Liver (tissue), 9 donors: ENCODE measurements around the gene SHISA4. TPM values are rescaled to one million over a fixed set of nuclear protein-coding genes. Genes with fewer than 3 reads are reported as not detected.

Source experiments
- DNase-seq: peaks from one replicate; pipeline ENCODE4 v3.0.0-alpha.2; 2017; ENCODE audit warnings: low spot score
- H3K27ac ChIP-seq, 2 donors: one replicate each; pipeline ENCODE4 v1.7.0; 2013; ENCODE audit warnings: inconsistent platforms in 2 of 2, low read length in 2 of 2, control low read depth in 1 of 2, low read depth in 1 of 2, mild to moderate bottlenecking in 1 of 2
- H3K27me3 ChIP-seq, 4 donors: one replicate each; pipeline versions ENCODE4 v1.6.1 to v1.7.0; 2013; ENCODE audit warnings: low read length in 3 of 4, inconsistent platforms in 1 of 4, mild to moderate bottlenecking in 1 of 4, moderate library complexity in 1 of 4; ENCODE audit not compliant: control insufficient read depth in 4 of 4, insufficient read depth in 4 of 4
- H3K36me3 ChIP-seq, 4 donors: one replicate each; pipeline versions ENCODE4 v1.6.1 to v1.7.0; 2013; ENCODE audit warnings: low read length in 3 of 4, mild to moderate bottlenecking in 3 of 4, low read depth in 1 of 4, moderate library complexity in 1 of 4; ENCODE audit not compliant: control insufficient read depth in 4 of 4, insufficient read depth in 3 of 4
- H3K4me1 ChIP-seq, 4 donors: one replicate each; pipeline versions ENCODE4 v1.6.1 to v1.7.0; 2013; ENCODE audit warnings: low read length in 3 of 4, mild to moderate bottlenecking in 3 of 4, moderate library complexity in 1 of 4; ENCODE audit not compliant: control insufficient read depth in 4 of 4, insufficient read depth in 4 of 4
- H3K4me3 ChIP-seq, 3 donors: one replicate each; pipeline versions ENCODE4 v1.6.1 to v1.7.0; 2013; ENCODE audit warnings: low read length in 3 of 3, control low read depth in 1 of 3, low read depth in 1 of 3, mild to moderate bottlenecking in 1 of 3
- H3K9ac ChIP-seq, 2 donors: one replicate each; pipeline ENCODE4 v1.7.0; 2013; ENCODE audit warnings: low read length in 2 of 2, mild to moderate bottlenecking in 2 of 2, moderate library complexity in 2 of 2, control low read depth in 1 of 2, low read depth in 1 of 2
- H3K9me3 ChIP-seq, 4 donors: one replicate each; pipeline versions ENCODE4 v1.6.1 to v1.7.0; 2013; ENCODE audit warnings: low read length in 3 of 4; ENCODE audit not compliant: control insufficient read depth in 4 of 4
- ATF3 ChIP-seq: IDR thresholded peaks from 2 replicates; pipeline ENCODE4 v1.6.1; 2016; ENCODE audit warnings: antibody characterized with exemption
- CTCF ChIP-seq: fragments of 150-350 bp; IDR thresholded peaks from 2 replicates; pipeline ENCODE4 v1.5.1; 2017; ENCODE audit warnings: improper control_type of control experiment, low read depth, low read length; ENCODE audit not compliant: missing input control
- FOXA1 ChIP-seq: IDR thresholded peaks from 2 replicates; pipeline ENCODE4 v1.6.1; 2016; ENCODE audit warnings: antibody characterized with exemption
- GABPA ChIP-seq, 2 donors: IDR thresholded peaks in 1 of 2; conservative IDR thresholded peaks in 1 of 2; 2 replicates each; pipeline ENCODE4 v1.6.1; 2016; ENCODE audit warnings: antibody characterized with exemption in 2 of 2, mild to moderate bottlenecking in 1 of 2, moderate library complexity in 1 of 2
- HNF4A ChIP-seq, 2 donors: conservative IDR thresholded peaks; 2 replicates each; pipeline ENCODE4 v1.6.1; 2016; ENCODE audit warnings: antibody characterized with exemption in 2 of 2, mild to moderate bottlenecking in 2 of 2
- HNF4G ChIP-seq: IDR thresholded peaks from 2 replicates; pipeline ENCODE4 v1.6.1; 2016; ENCODE audit warnings: antibody characterized with exemption
- MAX ChIP-seq: IDR thresholded peaks from 2 replicates; pipeline ENCODE4 v1.6.1; 2016; ENCODE audit warnings: antibody characterized with exemption
- NR2F2 ChIP-seq: IDR thresholded peaks from 2 replicates; pipeline ENCODE4 v1.6.1; 2016; ENCODE audit warnings: antibody characterized with exemption
- RAD21 ChIP-seq, 2 donors: IDR thresholded peaks; 2 replicates each; pipeline ENCODE4 v1.6.1; 2016; ENCODE audit warnings: antibody characterized with exemption in 2 of 2, mild to moderate bottlenecking in 2 of 2
- REST ChIP-seq: IDR thresholded peaks from 2 replicates; pipeline ENCODE4 v1.6.1; 2016; ENCODE audit warnings: antibody characterized with exemption, mild to moderate bottlenecking
- RXRA ChIP-seq, 2 donors: IDR thresholded peaks; 2 replicates each; pipeline ENCODE4 v1.6.1; 2017 to 2018; ENCODE audit warnings: antibody characterized with exemption in 2 of 2, mild to moderate bottlenecking in 1 of 2
- SP1 ChIP-seq: IDR thresholded peaks from 2 replicates; pipeline ENCODE4 v1.6.1; 2018; ENCODE audit warnings: antibody characterized with exemption, mild to moderate bottlenecking
- TAF1 ChIP-seq: conservative IDR thresholded peaks from 2 replicates; pipeline ENCODE4 v1.6.1; 2016; ENCODE audit warnings: antibody characterized with exemption, mild to moderate bottlenecking
- YY1 ChIP-seq: IDR thresholded peaks from 2 replicates; pipeline ENCODE4 v1.6.1; 2016; ENCODE audit warnings: antibody characterized with exemption, mild to moderate bottlenecking
- ZBTB33 ChIP-seq: IDR thresholded peaks from 2 replicates; pipeline ENCODE4 v1.6.1; 2016; ENCODE audit warnings: antibody characterized with exemption
- WGBS: extraction: QIAGEN DNeasy Blood & Tissue Kit; methylation state at CpG from one replicate; pipeline ENCODE4 v1.1.7; 2013; 5-methylcytosine and 5-hydroxymethylcytosine counted together
- polyA plus RNA-seq, 2 donors: library from polyadenylated mRNA; stranded (reverse) in 1 of 2; unstranded in 1 of 2; fragments of 200-250 nt in 1 of 2; fragments of >200 nt in 1 of 2; fragmentation: Nextera tagmentation in 1 of 2; extraction: Ambion mirVana in 1 of 2; gene quantifications; one replicate each; pipeline versions ENCODE4 v1.2.1 to v1.2.3, GENCODE V29; 2013 to 2015
- total RNA-seq, 2 donors: library from RNA; depleted of rRNA; stranded (reverse); fragments of >200 nt; gene quantifications; one replicate each; pipeline ENCODE4 v1.2.3, GENCODE V29; 2014
- donor health status: healthy.
- donor health status: healthy.
- donor health status: healthy.
- donor health status: healthy.
- donor health status: healthy.

The SHISA4 gene
- total and polyA plus RNA-seq, 4 donors, result 0.47 to 4.1 (median 2.1) TPM

GRCh38 chr1:201893431-201893830 lies 4.7 kb downstream of the SHISA4 start (continued):
- TF ChIP-seq CTCF (no peak), RAD21 (IDR thresholded peaks at IDR 0.05) (no peak), RXRA (IDR thresholded peaks at IDR 0.05) (no peak), YY1 (no peak), NR2F2 (no peak)

- Histone ChIP-seq H3K9me3 (no peaks in the 10 kb centered on the region), H3K4me3 (no peak overlapping the region), H3K36me3 (no peaks in the 10 kb centered on the region), H3K27me3 (no peaks in the 10 kb centered on the region), H3K4me1 (peaks cover 0 to 7% (median 4%) of the 10 kb centered on the region in 4 donors), H3K9ac (no peak overlapping the region), H3K27ac (no peak overlapping the region)
- TF ChIP-seq GABPA (IDR thresholded peaks at IDR 0.05 in 1 of 2, conservative IDR thresholded peaks at IDR 0.05 in 1 of 2) (no peak), RXRA (IDR thresholded peaks at IDR 0.05) (no peak), MAX (no peak), ZBTB33 (no peak), HNF4G (no peak), FOXA1 (no peak), CTCF (no peak), REST (no peak), ATF3 (no peak), SP1 (no peak), HNF4A (conservative IDR thresholded peaks at IDR 0.05) (no peak), RAD21 (IDR thresholded peaks at IDR 0.05) (no peak), YY1 (no peak), TAF1 (no peak)
- DNase-seq, result no peak
- 90% methylated on average over 5 of the region's 5 CpGs for WGBS
These were observed 5.8 kb downstream of the SHISA4 start for GRCh38 chr1:201894343-201895119.
